Kidney (tissue), 14 donors: ENCODE measurements around the gene DENND1B. TPM values are rescaled to one million over a fixed set of nuclear protein-coding genes. Genes with fewer than 3 reads are reported as not detected.

ENCODE experiments used
- DNase-seq, 5 donors: peaks; one replicate each; pipeline ENCODE4 v3.0.0-alpha.2; 2013 to 2020
- FAIRE-seq: peaks from 2 replicates; lab custom pipeline; 2012; peaks lifted over from hg19 to GRCh38; lab: Jason Lieb, UNC
- H3K27ac ChIP-seq, 2 donors: one replicate each; pipeline ENCODE4 v1.7.0; 2013; ENCODE audit warnings: low read depth in 2 of 2, low read length in 2 of 2, inconsistent platforms in 1 of 2
- H3K27me3 ChIP-seq: one replicate; pipeline ENCODE4 v1.7.1; 2013; ENCODE audit warnings: low read length, inconsistent platforms; ENCODE audit not compliant: control insufficient read depth, insufficient read depth
- H3K36me3 ChIP-seq, 3 donors: one replicate each; pipeline versions ENCODE4 v1.7.0 to v1.7.1; 2013; ENCODE audit warnings: low read length in 3 of 3, control low read depth in 1 of 3, inconsistent platforms in 1 of 3; ENCODE audit not compliant: insufficient read depth in 3 of 3, control insufficient read depth in 2 of 3
- H3K4me1 ChIP-seq, 3 donors: one replicate each; pipeline versions ENCODE4 v1.7.0 to v1.7.1; 2013; ENCODE audit warnings: low read length in 3 of 3, inconsistent platforms in 1 of 3, low read depth in 1 of 3; ENCODE audit not compliant: control insufficient read depth in 2 of 3, insufficient read depth in 2 of 3
- H3K4me3 ChIP-seq, 3 donors: one replicate each; pipeline versions ENCODE4 v1.7.0 to v1.8.1; 2013; ENCODE audit warnings: low read length in 3 of 3, control low read depth in 1 of 3, inconsistent platforms in 1 of 3
- H3K9ac ChIP-seq, 3 donors: one replicate each; pipeline versions ENCODE4 v1.7.0 to v1.7.1; 2013; ENCODE audit warnings: low read length in 3 of 3, control low read depth in 1 of 3, inconsistent platforms in 1 of 3
- H3K9me3 ChIP-seq, 3 donors: one replicate each; pipeline versions ENCODE4 v1.7.0 to v1.7.1; 2013; ENCODE audit warnings: low read length in 3 of 3, control low read depth in 1 of 3, inconsistent platforms in 1 of 3; ENCODE audit not compliant: control insufficient read depth in 2 of 3, insufficient read depth in 1 of 3
- intact Hi-C: fragments of 100-400 bp; cut with DNase I; formaldehyde crosslinking; loops from one replicate; pipeline ENCODE4 v1.11.1; 2022
- polyA plus RNA-seq: library from polyadenylated mRNA; stranded (reverse); fragments of 350-450 nt; fragmentation: Illumina TruSeq; extraction: RNeasy Lipid Tissue Mini Kit (QIAGEN cat#74804); gene quantifications from one replicate; pipeline ENCODE4 v1.2.3, GENCODE V29; 2014; ENCODE audit warnings: low read depth, low replicate concordance; ENCODE audit not compliant: insufficient read depth
- total RNA-seq: library from RNA; stranded (reverse); fragmentation: NEBNext Ultra II Directional; extraction: Animal tissue kit (Norgen Biotek cat#: 25700); gene quantifications from one replicate; pipeline ENCODE4 v1.2.1, GENCODE V29; 2021
- TF ChIP-seq, protein P1 (sequence below): IDR thresholded peaks from 3 replicates; pipeline ENCODE4 v1.5.1; 2012; ENCODE audit warnings: mild to moderate bottlenecking, moderate library complexity, borderline replicate concordance; ENCODE audit not compliant: insufficient read depth; ENCODE audit errors: extremely low read depth
- donor health status: control.
- donor health status: control.
- donor health status: control.
- donor health status: control.
- donor health status: control.
- donor health status: DM: yes; HTN: yes; CAD: no.
- donor health status: Normal renal cell carcinoma (clear cell type).

DENND1B gene
- total and polyA plus RNA-seq, 2 donors from 2014 or later, result 3.1 to 20.6 TPM

DNA sequence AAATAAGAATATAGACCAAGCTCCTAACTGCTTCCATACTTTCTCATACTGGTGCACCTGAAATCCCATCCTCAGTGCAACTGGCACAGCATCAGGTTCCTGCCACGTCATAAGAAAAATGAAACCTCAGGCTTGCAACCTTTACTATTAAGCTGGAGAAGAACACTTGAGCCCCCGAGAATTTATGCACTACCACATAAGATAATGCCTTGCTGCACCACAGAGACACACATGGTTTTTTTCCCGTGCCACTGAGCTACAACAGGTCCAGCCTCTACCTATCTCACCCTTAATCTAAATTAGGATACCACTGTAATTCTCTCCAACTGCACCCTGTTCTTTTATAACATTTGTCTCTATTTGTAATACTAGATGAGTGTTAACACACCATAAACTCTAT, 174.5 kb downstream of the DENND1B start:
- TF ChIP-seq, protein P1, sequence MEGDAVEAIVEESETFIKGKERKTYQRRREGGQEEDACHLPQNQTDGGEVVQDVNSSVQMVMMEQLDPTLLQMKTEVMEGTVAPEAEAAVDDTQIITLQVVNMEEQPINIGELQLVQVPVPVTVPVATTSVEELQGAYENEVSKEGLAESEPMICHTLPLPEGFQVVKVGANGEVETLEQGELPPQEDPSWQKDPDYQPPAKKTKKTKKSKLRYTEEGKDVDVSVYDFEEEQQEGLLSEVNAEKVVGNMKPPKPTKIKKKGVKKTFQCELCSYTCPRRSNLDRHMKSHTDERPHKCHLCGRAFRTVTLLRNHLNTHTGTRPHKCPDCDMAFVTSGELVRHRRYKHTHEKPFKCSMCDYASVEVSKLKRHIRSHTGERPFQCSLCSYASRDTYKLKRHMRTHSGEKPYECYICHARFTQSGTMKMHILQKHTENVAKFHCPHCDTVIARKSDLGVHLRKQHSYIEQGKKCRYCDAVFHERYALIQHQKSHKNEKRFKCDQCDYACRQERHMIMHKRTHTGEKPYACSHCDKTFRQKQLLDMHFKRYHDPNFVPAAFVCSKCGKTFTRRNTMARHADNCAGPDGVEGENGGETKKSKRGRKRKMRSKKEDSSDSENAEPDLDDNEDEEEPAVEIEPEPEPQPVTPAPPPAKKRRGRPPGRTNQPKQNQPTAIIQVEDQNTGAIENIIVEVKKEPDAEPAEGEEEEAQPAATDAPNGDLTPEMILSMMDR, result no peak
- no peaks in the 10 kb centered on the region for H3K9me3 ChIP-seq
- no peaks in the 10 kb centered on the region for H3K4me1 ChIP-seq
- DNase-seq (no peak), FAIRE-seq (no peak)
- H3K27ac ChIP-seq, result no peak overlapping the region
- no peak overlapping the region for H3K4me3 ChIP-seq
- H3K27me3 ChIP-seq, result no peaks in the 10 kb centered on the region
- no peaks in the 10 kb centered on the region for H3K36me3 ChIP-seq
- no peak overlapping the region for H3K9ac ChIP-seq
- intact Hi-C loops, result no loop called here

DNA sequence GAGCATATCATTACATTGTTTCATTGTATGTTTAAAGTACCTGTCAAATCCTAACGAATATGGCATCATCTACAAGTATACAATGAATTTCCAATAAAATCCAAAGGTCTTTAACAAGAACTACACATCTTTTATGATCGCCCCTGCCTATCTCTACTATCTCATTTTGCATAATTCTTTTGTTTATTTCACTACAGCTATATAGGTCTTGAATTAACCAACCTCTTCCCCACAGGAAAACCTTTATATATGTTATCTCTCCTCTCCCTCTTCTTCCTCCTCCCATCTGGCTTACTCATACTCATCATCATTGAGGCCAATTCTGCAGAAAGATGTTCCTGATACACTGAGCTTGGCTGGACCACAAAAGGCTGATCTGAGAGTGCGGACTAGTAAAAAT, 175.5 kb downstream of the DENND1B start:
- Histone ChIP-seq H3K36me3 (no peaks in the 10 kb centered on the region), H3K9ac (no peak overlapping the region), H3K27ac (no peak overlapping the region), H3K4me3 (no peak overlapping the region), H3K4me1 (no peaks in the 10 kb centered on the region), H3K9me3 (no peaks in the 10 kb centered on the region), H3K27me3 (no peaks in the 10 kb centered on the region)
- TF ChIP-seq, protein P1, result no peak
- FAIRE-seq, result no peak
- intact Hi-C loops, result no loop called here
- DNase-seq, result no peak

DNA sequence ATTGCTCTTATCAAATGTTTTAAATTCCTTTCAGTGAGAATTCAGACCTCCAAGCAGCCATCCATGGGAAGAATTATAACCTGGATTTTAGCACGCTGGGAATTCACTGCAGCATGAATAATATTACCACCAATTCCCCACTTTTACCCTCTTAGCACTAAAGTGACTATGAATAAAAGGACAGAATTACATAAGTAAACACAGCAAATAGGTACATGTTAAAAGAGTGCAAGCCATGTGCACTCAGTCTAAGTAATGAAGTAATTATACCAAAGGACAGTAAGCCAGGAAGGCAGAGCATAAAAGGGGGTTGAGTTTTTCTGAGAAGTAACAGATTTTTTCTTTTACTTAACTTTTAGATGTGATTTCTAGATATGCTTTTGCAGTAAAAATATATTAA, 176.3 kb downstream of the DENND1B start:
- Histone ChIP-seq H3K36me3 (no peaks in the 10 kb centered on the region), H3K27ac (no peak overlapping the region), H3K27me3 (no peaks in the 10 kb centered on the region), H3K4me3 (no peak overlapping the region), H3K4me1 (no peaks in the 10 kb centered on the region), H3K9me3 (no peaks in the 10 kb centered on the region), H3K9ac (no peak overlapping the region)
- no peak for FAIRE-seq
- intact Hi-C loops, result no loop called here
- TF ChIP-seq, protein P1, result no peak
- no peak for DNase-seq

DNA sequence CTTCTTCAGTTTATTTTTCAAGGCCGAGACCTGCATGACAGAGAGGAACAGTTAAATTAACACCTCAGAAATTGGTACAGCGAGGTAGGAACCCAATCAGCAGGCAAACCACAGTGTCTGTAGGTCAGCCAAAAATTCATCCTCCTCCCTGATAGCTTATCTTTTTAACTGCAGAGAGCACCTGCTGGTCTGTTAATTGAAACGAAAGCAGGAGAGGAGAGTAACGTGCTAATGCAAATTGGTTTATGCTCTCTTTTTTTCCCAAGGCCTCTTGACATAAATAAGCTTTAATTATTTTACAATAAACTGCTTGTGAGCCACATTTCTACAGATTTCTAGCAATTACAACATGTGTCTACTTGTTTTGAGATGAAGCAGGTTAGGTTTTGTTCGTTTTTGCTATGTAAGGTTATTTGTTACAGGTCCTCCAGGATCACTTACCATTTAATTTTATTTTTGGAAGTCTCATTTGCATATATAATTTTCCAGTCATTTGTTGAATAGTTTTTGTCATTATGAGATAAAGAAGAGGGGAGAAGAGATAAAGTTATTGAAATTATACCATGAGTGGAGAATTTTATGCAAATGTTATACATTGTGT, 179.9 kb downstream of the DENND1B start:
- TF ChIP-seq, protein P1, result no peak
- Histone ChIP-seq H3K27ac (no peak overlapping the region), H3K36me3 (no peaks in the 10 kb centered on the region), H3K4me3 (no peak overlapping the region), H3K9ac (no peak overlapping the region), H3K9me3 (no peaks in the 10 kb centered on the region), H3K4me1 (no peaks in the 10 kb centered on the region), H3K27me3 (no peaks in the 10 kb centered on the region)
- no peak for FAIRE-seq
- DNase-seq, result no peak
- intact Hi-C loops, result no loop called here
